H1 (cell line): ENCODE data around the gene GOLGA6L9. TPM values are rescaled to one million over a fixed set of nuclear protein-coding genes. Genes with fewer than 3 reads are reported as not detected.
"Not testable (repeated sequence)": the region's sequence is repeated elsewhere in the genome, so short reads cannot be mapped to it uniquely, and the experiment has no call there.

Source experiments
- CTCF ChIA-PET: fragments of 300-600 bp; sonication (Branson Sonifier 250); formaldehyde crosslinking; loops from one replicate; lab custom pipeline; 2021; ENCODE audit not compliant: partially characterized antibody; lab: Charles Lee
- POLR2A ChIA-PET: fragments of 300-600 bp; sonication (Branson Sonifier 250); formaldehyde crosslinking; loops from one replicate; lab custom pipeline; 2021; ENCODE audit warnings: inconsistent platforms; ENCODE audit not compliant: partially characterized antibody; lab: Charles Lee
- DNase-seq, 2 experiments: peaks; one replicate each; pipeline versions ENCODE4 v3.0.0 to v3.0.0-alpha.2; 2010 to 2022; ENCODE audit warnings: low spot score in 2 of 2, low read depth in 1 of 2, mixed read lengths in 1 of 2
- FAIRE-seq: peaks from 2 replicates; lab custom pipeline; 2011; peaks lifted over from hg19 to GRCh38; lab: Jason Lieb, UNC
- H2AFZ ChIP-seq: 2 replicates; pipeline ENCODE4 v1.8.1; 2012; ENCODE audit warnings: low read length, inconsistent platforms
- H2AK5ac ChIP-seq: 2 replicates; pipeline ENCODE4 v1.6.1; 2013; ENCODE audit warnings: low read depth, low read length
- H2BK120ac ChIP-seq: replicated peaks from 2 replicates; pipeline ENCODE3; 2013; ENCODE audit warnings: low read depth, low read length, inconsistent platforms
- H2BK12ac ChIP-seq: 2 replicates; pipeline ENCODE4 v1.6.1; 2013; ENCODE audit warnings: low read depth, low read length
- H2BK15ac ChIP-seq: 2 replicates; pipeline ENCODE4 v1.6.1; 2013; ENCODE audit warnings: low read length
- H2BK20ac ChIP-seq: 2 replicates; pipeline ENCODE4 v1.6.1; 2013; ENCODE audit warnings: low read length
- H2BK5ac ChIP-seq: 2 replicates; pipeline ENCODE4 v1.6.1; 2013; ENCODE audit warnings: low read depth, low read length
- H3K14ac ChIP-seq: 2 replicates; pipeline ENCODE4 v1.6.1; 2013; ENCODE audit warnings: inconsistent platforms; ENCODE audit not compliant: insufficient read length
- H3K18ac ChIP-seq: 2 replicates; pipeline ENCODE4 v1.6.1; 2013; ENCODE audit warnings: low read length; ENCODE audit errors: extremely low read depth
- H3K23ac ChIP-seq: 2 replicates; pipeline ENCODE4 v1.6.1; 2013; ENCODE audit warnings: inconsistent platforms; ENCODE audit not compliant: insufficient read length
- H3K23me2 ChIP-seq: 2 replicates; pipeline ENCODE4 v1.6.1; 2013; ENCODE audit warnings: low read depth, low read length
- H3K27ac ChIP-seq: 2 replicates; pipeline ENCODE4 v1.6.1; 2011; ENCODE audit warnings: low read depth, low read length, inconsistent platforms
- H3K27me3 ChIP-seq, 4 experiments: replicated peaks in 1 of 4; 1 replicate in 1 of 4; 2 replicates in 3 of 4; pipeline versions ENCODE4 v1.6.1 to v1.8.1; 2011 to 2013; ENCODE audit warnings: low read length in 3 of 4, mild to moderate bottlenecking in 3 of 4, inconsistent platforms in 2 of 4, mixed read lengths in 2 of 4, moderate library complexity in 1 of 4; ENCODE audit not compliant: control insufficient read depth in 3 of 4, insufficient read depth in 3 of 4; ENCODE audit errors: extremely low read depth in 1 of 4
- H3K36me3 ChIP-seq, 4 experiments: 2 replicates each; pipeline versions ENCODE4 v1.6.1 to v1.8.1; 2011 to 2013; ENCODE audit warnings: mild to moderate bottlenecking in 4 of 4, low read length in 3 of 4, moderate library complexity in 2 of 4, control low read depth in 1 of 4, inconsistent platforms in 1 of 4; ENCODE audit not compliant: insufficient read depth in 4 of 4, control insufficient read depth in 2 of 4
- H3K4ac ChIP-seq: replicated peaks from 2 replicates; pipeline ENCODE3; 2013; ENCODE audit warnings: low read length, low read depth, mixed read lengths, inconsistent platforms; ENCODE audit not compliant: insufficient read length
- H3K4me1 ChIP-seq, 4 experiments: replicated peaks in 1 of 4; 1 replicate in 1 of 4; 2 replicates in 3 of 4; pipeline versions ENCODE4 v1.6.1 to v1.8.1; 2011 to 2013; ENCODE audit warnings: low read length in 3 of 4, inconsistent platforms in 2 of 4, mixed read lengths in 1 of 4; ENCODE audit not compliant: insufficient read depth in 4 of 4, control insufficient read depth in 3 of 4
- H3K4me2 ChIP-seq, 2 experiments: 2 replicates each; pipeline versions ENCODE4 v1.6.1 to v1.8.1; 2011 to 2013; ENCODE audit warnings: low read depth in 2 of 2, low read length in 2 of 2, control low read depth in 1 of 2, inconsistent platforms in 1 of 2, mild to moderate bottlenecking in 1 of 2; ENCODE audit not compliant: insufficient read depth in 1 of 2
- H3K4me3 ChIP-seq, 4 experiments: fragments of 200-600, 300-600 bp in 1 of 4; sonication (generic), shearing (Covaris generic), sonication (Bioruptor Twin) in 1 of 4; 2 replicates each; pipeline versions ENCODE4 v1.5.1 to v1.8.1; 2011 to 2016; ENCODE audit warnings: low read length in 4 of 4, low read depth in 3 of 4, control low read depth in 2 of 4, inconsistent platforms in 2 of 4, mild to moderate bottlenecking in 2 of 4, mixed read lengths in 1 of 4, moderate library complexity in 1 of 4; ENCODE audit not compliant: insufficient read depth in 2 of 4; ENCODE audit errors: extremely low read depth in 1 of 4
- H3K56ac ChIP-seq: replicated peaks from 2 replicates; pipeline ENCODE3; 2013; ENCODE audit warnings: low read depth, mild to moderate bottlenecking, mixed read lengths, low read length, inconsistent platforms; ENCODE audit not compliant: insufficient read length
- H3K79me1 ChIP-seq: 2 replicates; pipeline ENCODE4 v1.6.1; 2013; ENCODE audit warnings: low read depth, low read length, control low read depth
- H3K79me2 ChIP-seq, 2 experiments: 2 replicates each; pipeline versions ENCODE4 v1.6.1 to v1.8.1; 2012 to 2013; ENCODE audit warnings: low read length in 2 of 2, mild to moderate bottlenecking in 2 of 2, inconsistent platforms in 1 of 2; ENCODE audit not compliant: insufficient read depth in 2 of 2, control insufficient read depth in 1 of 2
- H3K9ac ChIP-seq, 4 experiments: replicated peaks in 1 of 4; 1 replicate in 1 of 4; 2 replicates in 3 of 4; pipeline versions ENCODE4 v1.6.1 to v1.8.1; 2011 to 2013; ENCODE audit warnings: low read depth in 3 of 4, low read length in 3 of 4, control low read depth in 2 of 4, mild to moderate bottlenecking in 2 of 4, moderate library complexity in 2 of 4, inconsistent platforms in 1 of 4; ENCODE audit errors: extremely low read depth in 1 of 4
- H3K9me3 ChIP-seq, 2 experiments: 2 replicates each; pipeline versions ENCODE4 v1.6.1 to v1.8.1; 2012 to 2013; ENCODE audit warnings: mild to moderate bottlenecking in 2 of 2, moderate library complexity in 2 of 2, control low read depth in 1 of 2, inconsistent platforms in 1 of 2, low read depth in 1 of 2, low read length in 1 of 2, mixed read lengths in 1 of 2; ENCODE audit not compliant: insufficient read depth in 2 of 2
- H4K20me1 ChIP-seq, 2 experiments: replicated peaks in 1 of 2; 2 replicates each; pipeline versions ENCODE3 to v1.8.1; 2011 to 2013; ENCODE audit warnings: inconsistent platforms in 2 of 2, low read length in 2 of 2, mild to moderate bottlenecking in 1 of 2; ENCODE audit not compliant: insufficient read depth in 2 of 2, control insufficient read depth in 1 of 2
- H4K5ac ChIP-seq: 2 replicates; pipeline ENCODE4 v1.6.1; 2013; ENCODE audit warnings: low read length, low read depth, mixed read lengths, inconsistent platforms; ENCODE audit not compliant: insufficient read length
- H4K8ac ChIP-seq: 2 replicates; pipeline ENCODE4 v1.8.0; 2013; ENCODE audit warnings: mild to moderate bottlenecking, moderate library complexity, low read length, inconsistent platforms; ENCODE audit not compliant: insufficient read depth; ENCODE audit errors: extremely low read depth
- H4K91ac ChIP-seq: replicated peaks from 2 replicates; pipeline ENCODE3; 2013; ENCODE audit warnings: low read length, mixed read lengths, inconsistent platforms; ENCODE audit not compliant: insufficient read length
- WGBS, 2 experiments: shearing (Covaris generic) in 1 of 2; methylation state at CpG; one replicate each; pipeline versions ENCODE4 v1.1.6 to v1.1.7; 2013 to 2015; ENCODE audit warnings: low lambda C conversion rate in 2 of 2, mixed read lengths in 2 of 2, inconsistent platforms in 1 of 2, low coverage in 1 of 2, missing lambda C conversion rate in 1 of 2; ENCODE audit not compliant: insufficient replicate concordance in 2 of 2, insufficient coverage in 1 of 2, insufficient read length in 1 of 2; ENCODE audit errors: extremely low coverage in 1 of 2, missing lambda C conversion rate in 1 of 2; 5-methylcytosine and 5-hydroxymethylcytosine counted together
- polyA plus RNA-seq, 7 experiments: library from polyadenylated mRNA; depleted of rRNA in 3 of 7; stranded (reverse) in 5 of 7; unstranded in 2 of 7; fragments of >200 nt in 5 of 7; fragments of 200-250 nt in 2 of 7; gene quantifications; 1 replicate in 5 of 7; 2 replicates in 1 of 7; 4 replicates in 1 of 7; pipeline versions ENCODE4 v1.2.1 to v1.2.3, GENCODE V29; 2011 to 2013; ENCODE audit warnings: missing spikeins in 2 of 7, mixed read lengths in 2 of 7
- total RNA-seq: library from RNA; stranded (reverse); fragmentation: NEBNext Ultra II Directional; extraction: Animal tissue kit (Norgen Biotek cat#: 25700); gene quantifications from 2 replicates; pipeline ENCODE4 v1.2.1, GENCODE V29; 2021
- TF ChIP-seq, protein P1 (sequence below), 3 experiments: IDR thresholded peaks; 1 replicate in 2 of 3; 2 replicates in 1 of 3; pipeline versions ENCODE4 v1.5.1 to v1.6.1; 2011; ENCODE audit warnings: low read length in 3 of 3, mild to moderate bottlenecking in 3 of 3, inconsistent platforms in 2 of 3, low read depth in 1 of 3, moderate library complexity in 1 of 3; ENCODE audit not compliant: insufficient read depth in 1 of 3; ENCODE audit errors: control extremely low read depth in 1 of 3

Gene GOLGA6L9
- total and polyA plus RNA-seq, 2 of the 8 experiments (the other 6 are each of a cell fraction or from before 2014, with no cell fraction given) = 3.1 to 5.5 TPM

DNA sequence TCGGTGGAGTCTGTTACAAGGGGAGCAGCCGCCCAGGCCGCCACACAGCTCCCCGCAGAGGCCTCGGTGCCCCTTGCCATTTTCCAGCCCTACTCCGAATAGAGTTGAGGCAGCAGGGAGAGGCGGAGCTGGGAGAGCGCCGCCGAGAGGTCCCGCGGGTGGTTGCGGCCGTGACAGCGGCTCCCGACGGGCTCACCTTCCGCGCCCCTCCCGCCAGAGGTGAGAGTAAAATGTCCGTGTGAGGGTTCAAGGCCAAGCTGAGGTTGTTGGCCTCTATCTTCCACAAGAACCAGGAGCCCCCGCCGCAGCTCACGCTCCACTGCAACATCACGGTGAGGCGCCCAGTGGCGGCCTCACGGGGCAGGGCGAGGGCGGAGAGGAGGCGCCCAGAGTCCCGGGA lies 15.8 kb downstream of the GOLGA6L9 start:
- H2AFZ ChIP-seq, H2AK5ac ChIP-seq, H3K23ac ChIP-seq, H4K91ac ChIP-seq, H3K27ac ChIP-seq, CTCF ChIA-PET, H3K27me3 ChIP-seq, H2BK15ac ChIP-seq, H3K18ac ChIP-seq, H4K5ac ChIP-seq, H3K4ac ChIP-seq, FAIRE-seq, H2BK20ac ChIP-seq, H3K56ac ChIP-seq, H4K20me1 ChIP-seq, H3K36me3 ChIP-seq, POLR2A ChIA-PET, H2BK12ac ChIP-seq, H3K79me1 ChIP-seq, H3K14ac ChIP-seq, H3K79me2 ChIP-seq, H2BK120ac ChIP-seq, H3K9ac ChIP-seq, H2BK5ac ChIP-seq, H3K9me3 ChIP-seq, H4K8ac ChIP-seq, H3K23me2 ChIP-seq, H3K4me1 ChIP-seq: not testable (repeated sequence)
- Histone ChIP-seq H3K4me3 (peak overlapping the region; percentile 23 to 51 (median 34); a peak in 6 of 8 replicates), H3K4me2 (peak overlapping the region in 1 of 2 experiments; percentile 51; a peak in 3 of 4 replicates)
- 1% methylated on average over 14 of the region's 32 CpGs; no CpG with 5 or more reads in 1 of the 2 experiments for WGBS, 2 experiments
- TF ChIP-seq, protein P1, sequence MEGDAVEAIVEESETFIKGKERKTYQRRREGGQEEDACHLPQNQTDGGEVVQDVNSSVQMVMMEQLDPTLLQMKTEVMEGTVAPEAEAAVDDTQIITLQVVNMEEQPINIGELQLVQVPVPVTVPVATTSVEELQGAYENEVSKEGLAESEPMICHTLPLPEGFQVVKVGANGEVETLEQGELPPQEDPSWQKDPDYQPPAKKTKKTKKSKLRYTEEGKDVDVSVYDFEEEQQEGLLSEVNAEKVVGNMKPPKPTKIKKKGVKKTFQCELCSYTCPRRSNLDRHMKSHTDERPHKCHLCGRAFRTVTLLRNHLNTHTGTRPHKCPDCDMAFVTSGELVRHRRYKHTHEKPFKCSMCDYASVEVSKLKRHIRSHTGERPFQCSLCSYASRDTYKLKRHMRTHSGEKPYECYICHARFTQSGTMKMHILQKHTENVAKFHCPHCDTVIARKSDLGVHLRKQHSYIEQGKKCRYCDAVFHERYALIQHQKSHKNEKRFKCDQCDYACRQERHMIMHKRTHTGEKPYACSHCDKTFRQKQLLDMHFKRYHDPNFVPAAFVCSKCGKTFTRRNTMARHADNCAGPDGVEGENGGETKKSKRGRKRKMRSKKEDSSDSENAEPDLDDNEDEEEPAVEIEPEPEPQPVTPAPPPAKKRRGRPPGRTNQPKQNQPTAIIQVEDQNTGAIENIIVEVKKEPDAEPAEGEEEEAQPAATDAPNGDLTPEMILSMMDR (IDR thresholded peaks at IDR 0.05; ENCODE audit: control extremely low read depth in 1 of 3, insufficient read depth in 1 of 3, low read depth in 1 of 3, low read length in 3 of 3) = peak in 2 of 3 experiments; percentile 7 to 41; a peak in 3 of 4 replicates
- DNase-seq = peak in 1 of 2 experiments; percentile 78
